RWPE2 (cell line): Measurements from ENCODE around the gene ZNF598.

Source experiments
- ATAC-seq: fragments of 200-7000 bp; cut with Tn5 transposase; 3 replicates; pipeline ENCODE4 v1.9.1; 2021; ENCODE audit warnings: low read depth
- DNase-seq: peaks from one replicate; pipeline ENCODE4 v3.0.0-alpha.2; 2020; ENCODE audit warnings: low spot score
- H3K27ac ChIP-seq: fragments of 450-650 bp; 2 replicates; pipeline ENCODE4 v1.5.1; 2017; ENCODE audit warnings: mild to moderate bottlenecking; ENCODE audit not compliant: poor library complexity, severe bottlenecking
- H3K27me3 ChIP-seq: fragments of 250-450 bp; sonication (Bioruptor Pico); 2 replicates; pipeline ENCODE4 v1.5.1; 2021; ENCODE audit warnings: mild to moderate bottlenecking, moderate library complexity; ENCODE audit not compliant: insufficient read depth, poor library complexity, severe bottlenecking
- H3K36me3 ChIP-seq: fragments of 250-450 bp; sonication (Bioruptor Pico); 2 replicates; pipeline ENCODE4 v1.5.1; 2020; ENCODE audit warnings: low read depth, mild to moderate bottlenecking, moderate library complexity
- H3K4me1 ChIP-seq: fragments of 250-450 bp; sonication (Bioruptor Pico); 2 replicates; pipeline ENCODE4 v1.5.1; 2021; ENCODE audit warnings: mild to moderate bottlenecking, moderate library complexity; ENCODE audit not compliant: insufficient read depth, poor library complexity, severe bottlenecking
- H3K4me3 ChIP-seq: fragments of 250-450 bp; sonication (Bioruptor Pico); 2 replicates; pipeline ENCODE4 v1.5.1; 2021; ENCODE audit warnings: mild to moderate bottlenecking, moderate library complexity; ENCODE audit not compliant: severe bottlenecking
- H3K9me3 ChIP-seq: fragments of 250-450 bp; sonication (Bioruptor Pico); 2 replicates; pipeline ENCODE4 v1.5.1; 2021; ENCODE audit warnings: mild to moderate bottlenecking, moderate library complexity; ENCODE audit not compliant: severe bottlenecking
- TF ChIP-seq, protein P1 (sequence below): fragments of 450-650 bp; IDR thresholded peaks from one replicate; pipeline ENCODE4 v1.5.1; 2017; ENCODE audit warnings: mild to moderate bottlenecking, moderate library complexity; ENCODE audit not compliant: poor library complexity, severe bottlenecking

Gene ZNF598

DNA sequence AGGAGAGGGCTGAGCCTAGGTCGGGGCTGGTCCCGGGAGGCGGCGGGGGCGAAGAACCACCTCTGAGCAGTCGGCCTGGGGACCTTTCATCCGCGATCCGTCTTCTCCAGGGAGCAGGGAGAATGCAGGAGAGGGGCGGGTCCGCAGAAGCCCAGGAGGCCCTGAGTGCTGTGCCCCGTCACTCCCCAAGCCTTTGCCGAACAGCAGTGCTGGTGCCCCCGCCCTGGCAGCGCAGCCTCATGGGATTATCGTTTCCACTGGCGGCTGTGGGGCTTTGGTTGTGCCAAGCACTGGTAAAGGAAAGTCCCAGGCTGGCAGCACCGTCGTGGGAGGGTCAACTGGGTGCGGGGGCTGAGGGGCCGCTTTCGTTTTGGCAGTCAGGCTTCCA lies 37.1 kb downstream of the ZNF598 start:
- Histone ChIP-seq H3K27ac (peak overlapping the region; percentile 71), H3K36me3 (peaks cover 21% of the 10 kb centered on the region; the same call in 1 of the 2 replicates), H3K27me3 (no peaks in the 10 kb centered on the region), H3K4me3 (peak overlapping the region; percentile 93), H3K4me1 (no peaks in the 10 kb centered on the region), H3K9me3 (no peaks in the 10 kb centered on the region)
- DNase-seq (no peak), ATAC-seq (peak; percentile 23; the same call in 2 of the 3 replicates)
- TF ChIP-seq, protein P1, sequence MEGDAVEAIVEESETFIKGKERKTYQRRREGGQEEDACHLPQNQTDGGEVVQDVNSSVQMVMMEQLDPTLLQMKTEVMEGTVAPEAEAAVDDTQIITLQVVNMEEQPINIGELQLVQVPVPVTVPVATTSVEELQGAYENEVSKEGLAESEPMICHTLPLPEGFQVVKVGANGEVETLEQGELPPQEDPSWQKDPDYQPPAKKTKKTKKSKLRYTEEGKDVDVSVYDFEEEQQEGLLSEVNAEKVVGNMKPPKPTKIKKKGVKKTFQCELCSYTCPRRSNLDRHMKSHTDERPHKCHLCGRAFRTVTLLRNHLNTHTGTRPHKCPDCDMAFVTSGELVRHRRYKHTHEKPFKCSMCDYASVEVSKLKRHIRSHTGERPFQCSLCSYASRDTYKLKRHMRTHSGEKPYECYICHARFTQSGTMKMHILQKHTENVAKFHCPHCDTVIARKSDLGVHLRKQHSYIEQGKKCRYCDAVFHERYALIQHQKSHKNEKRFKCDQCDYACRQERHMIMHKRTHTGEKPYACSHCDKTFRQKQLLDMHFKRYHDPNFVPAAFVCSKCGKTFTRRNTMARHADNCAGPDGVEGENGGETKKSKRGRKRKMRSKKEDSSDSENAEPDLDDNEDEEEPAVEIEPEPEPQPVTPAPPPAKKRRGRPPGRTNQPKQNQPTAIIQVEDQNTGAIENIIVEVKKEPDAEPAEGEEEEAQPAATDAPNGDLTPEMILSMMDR, result no peak

DNA sequence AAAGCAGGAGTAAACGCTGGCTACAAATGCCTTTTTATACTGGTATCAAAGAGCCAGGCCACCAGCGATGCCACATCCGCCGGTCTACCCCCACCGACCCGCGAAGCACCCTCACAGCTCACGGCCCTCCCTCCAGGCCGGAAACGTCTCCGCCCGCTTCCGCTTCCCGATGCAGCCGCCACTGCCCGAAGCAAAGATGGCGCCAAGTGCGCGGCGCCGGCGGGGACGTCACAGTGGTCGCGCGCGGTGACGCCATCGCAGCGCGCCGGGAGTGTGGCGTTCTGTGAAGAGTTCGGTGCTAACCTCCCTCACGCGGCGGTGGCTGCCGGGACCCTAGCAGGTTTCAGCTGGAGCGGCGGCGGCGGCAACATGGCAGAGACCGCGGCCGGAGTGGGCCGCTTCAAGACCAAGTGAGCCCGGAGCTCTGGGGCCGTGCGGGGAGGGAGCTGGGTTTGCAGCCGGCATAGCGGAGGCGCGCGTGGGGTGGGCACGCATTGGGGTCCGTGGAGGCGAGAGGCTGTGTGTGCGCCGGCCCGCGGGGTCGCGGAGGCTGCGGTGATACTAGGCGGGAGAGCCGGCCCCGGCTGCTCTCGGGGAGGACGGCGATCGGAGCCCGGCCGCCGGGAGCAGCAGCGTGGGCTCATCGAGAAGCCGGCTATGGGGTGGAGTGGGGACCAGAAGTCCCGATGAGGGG lies 37.7 kb downstream of the ZNF598 start, which contains the start of gene TBL3:
Gene TBL3, plus strand, starts transcription at position 258 of the 694 bp plus-strand sequence. Its CDS starts 112 bp downstream, at position 370.
- TF ChIP-seq, protein P1, result no peak
- no peaks in the 10 kb centered on the region for H3K4me1 ChIP-seq
- peak within 1 kb of the TSS; percentile 93 for H3K4me3 ChIP-seq
- no peaks in the 10 kb centered on the region for H3K27me3 ChIP-seq
- H3K36me3 ChIP-seq, result peaks cover 19% of the 10 kb centered on the region; the same call in 1 of the 2 replicates
- no peaks in the 10 kb centered on the region for H3K9me3 ChIP-seq
- ATAC-seq, result peak; percentile 87
- DNase-seq, result peak; percentile 94
- peak within 1 kb of the TSS; percentile 71 for H3K27ac ChIP-seq

DNA sequence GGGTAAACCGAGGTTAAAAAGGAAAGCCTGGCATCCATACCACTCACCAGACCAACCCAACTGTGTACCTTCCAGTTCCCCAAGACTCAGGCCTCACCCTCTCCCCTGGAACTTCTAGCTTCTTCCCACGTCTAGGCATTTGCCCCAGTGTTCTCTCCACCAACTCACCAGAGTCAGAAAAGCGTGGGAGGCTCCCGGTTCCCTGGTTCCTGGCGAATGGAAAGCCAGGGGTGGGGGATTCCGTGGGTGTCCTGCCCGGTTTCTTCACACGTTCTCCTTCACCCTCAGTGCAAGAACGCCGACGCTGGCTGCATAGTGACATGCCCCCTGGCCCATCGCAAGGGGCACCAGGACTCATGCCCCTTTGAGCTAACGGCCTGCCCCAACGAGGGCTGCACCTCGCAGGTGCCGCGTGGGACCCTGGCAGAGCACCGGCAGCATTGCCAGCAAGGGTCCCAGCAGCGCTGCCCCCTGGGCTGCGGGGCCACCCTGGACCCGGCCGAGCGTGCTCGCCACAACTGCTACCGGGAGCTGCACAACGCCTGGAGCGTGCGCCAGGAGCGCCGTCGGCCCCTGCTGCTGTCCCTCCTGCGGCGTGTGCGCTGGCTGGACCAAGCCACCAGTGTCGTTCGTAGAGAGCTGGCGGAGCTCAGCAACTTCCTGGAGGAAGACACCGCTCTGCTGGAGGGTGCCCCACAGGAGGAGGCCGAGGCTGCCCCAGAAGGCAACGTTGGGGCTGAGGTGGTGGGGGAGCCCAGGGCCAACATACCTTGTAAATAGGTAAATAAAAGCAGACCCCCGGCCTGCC lies 41.3 kb downstream of the ZNF598 start:
- TF ChIP-seq, protein P1, result no peak

DNA sequence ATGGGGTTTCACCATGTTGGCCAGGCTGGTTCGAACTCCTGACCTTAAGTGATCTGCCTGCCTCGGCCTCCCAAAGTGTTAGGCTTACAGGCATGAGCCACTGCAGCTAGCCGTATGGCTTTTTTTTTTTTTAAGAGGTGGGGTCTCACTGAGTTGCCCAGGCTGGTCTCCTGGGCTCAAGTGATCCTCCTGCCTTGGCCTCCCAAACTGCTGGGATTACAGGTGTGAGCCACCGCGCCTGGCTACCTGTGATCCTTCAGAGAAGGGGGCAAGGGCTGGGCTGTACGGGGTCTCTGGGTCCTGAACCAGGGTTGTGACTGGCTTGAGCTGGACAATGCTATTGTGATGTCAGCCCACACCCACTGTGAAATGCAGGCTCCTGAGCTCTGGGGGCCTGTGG lies 43.2 kb downstream of the ZNF598 start, which contains the start of gene RNF151:
Gene RNF151, plus strand, starts transcription at position 397 of the 400 bp plus-strand sequence. CDS start 26 bp downstream, outside the sequence.
- H3K27ac ChIP-seq, result peak within 1 kb of the TSS; percentile 93
- H3K4me3 ChIP-seq, result peak within 1 kb of the TSS; percentile 81
- peaks cover 34% of the 10 kb centered on the region for H3K36me3 ChIP-seq
- ATAC-seq (no peak), DNase-seq (no peak)
- H3K4me1 ChIP-seq, result peaks cover 14% of the 10 kb centered on the region
- no peaks in the 10 kb centered on the region for H3K27me3 ChIP-seq
- TF ChIP-seq, protein P1, result no peak
- no peaks in the 10 kb centered on the region for H3K9me3 ChIP-seq

More for the DNA sequence above, 41.3 kb downstream of the ZNF598 start:
- Histone ChIP-seq H3K27ac (no peak overlapping the region), H3K4me1 (no peaks in the 10 kb centered on the region), H3K27me3 (no peaks in the 10 kb centered on the region), H3K36me3 (peaks cover 16% of the 10 kb centered on the region), H3K9me3 (no peaks in the 10 kb centered on the region), H3K4me3 (no peak overlapping the region)
- DNase-seq (no peak), ATAC-seq (no peak)
